ENCODE measurements around the gene LINGO3. TPM values are rescaled to one million over a fixed set of nuclear protein-coding genes. Genes with fewer than 3 reads are reported as not detected.
A peak's percentile ranks its signal among the peaks of the same experiment; 100 is the strongest.

The LINGO3 gene
- total and polyA plus RNA-seq, 2 of the 4 experiments (the other 2 are of a cell fraction), result not detected

DNA sequence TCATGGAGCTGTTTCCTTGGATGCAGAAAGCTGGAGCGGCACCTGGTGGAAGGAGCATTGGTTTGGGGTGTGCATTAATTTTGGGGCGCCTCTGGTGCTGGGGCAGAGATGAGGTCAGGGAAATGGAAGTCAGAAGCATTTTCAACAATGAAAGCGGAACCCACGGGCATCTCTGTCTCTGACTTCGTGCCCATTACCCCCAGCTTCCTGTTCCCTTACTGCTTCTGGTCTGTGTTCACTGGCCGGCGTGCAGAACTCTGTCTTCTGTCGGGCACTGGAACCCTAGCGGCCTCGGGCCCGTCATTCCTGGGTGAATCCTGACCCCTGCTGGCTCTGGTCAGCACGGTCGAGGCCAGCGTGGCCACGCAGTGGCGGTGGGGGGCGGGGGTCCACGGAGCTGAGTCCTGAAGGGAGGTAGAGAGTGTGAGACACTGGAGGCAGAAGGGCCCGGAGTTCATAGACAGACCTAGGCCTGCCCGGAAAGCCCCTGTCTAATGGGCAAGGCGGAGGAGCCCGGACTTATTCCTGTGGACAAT, 7.9 kb upstream of the LINGO3 start:
- Histone ChIP-seq H3K36me3 (ENCODE audit: control insufficient read depth, insufficient read depth, low read length) (no peaks in the 10 kb centered on the region; the same call in 1 of the 2 replicates), H2AFZ (replicated peaks; ENCODE audit: low read length, poor library complexity) (peak overlapping the region; percentile 82), H3K9me3 (ENCODE audit: control insufficient read depth, insufficient read depth, low read length) (peaks cover 3% of the 10 kb centered on the region), H3K27ac (ENCODE audit: insufficient read depth, low read length) (no peak overlapping the region), H3K9me1 (ENCODE audit: insufficient read depth, low read length) (no peaks in the 10 kb centered on the region), H3K27me3 (ENCODE audit: control insufficient read depth, insufficient read depth, low read length) (peaks cover 6% of the 10 kb centered on the region), H4K91ac (ENCODE audit: insufficient read depth, low read depth, low read length) (no peak overlapping the region), H4K8ac (ENCODE audit: low read depth in 2 of 2, low read length in 2 of 2) (0 out of 4 replicates have a peak overlapping the region, but pooled peaks of 1 of the 2 experiments have one; percentile 25), H2AK9ac (replicated peaks; ENCODE audit: low read depth, low read length, poor library complexity) (peak overlapping the region; percentile 79), H3K79me1 (ENCODE audit: low read depth in 1 of 2, low read length in 2 of 2) (no peaks in the 10 kb centered on the region), H3K23ac (ENCODE audit: low read depth, low read length) (no peak overlapping the region), H2BK20ac (ENCODE audit: low read depth, low read length) (no peak overlapping the region), H3K4me3 (ENCODE audit: insufficient read depth, low read depth, low read length) (no peak overlapping the region), H4K5ac (ENCODE audit: low read depth, low read length) (no peak overlapping the region; the same call in 1 of the 2 replicates), H2BK120ac (ENCODE audit: low read depth, low read length) (no peak overlapping the region), H3K4me1 (ENCODE audit: control insufficient read depth, insufficient read depth, low read length) (no peaks in the 10 kb centered on the region), H2BK15ac (ENCODE audit: low read depth, low read length) (no peak overlapping the region), H3K9ac (ENCODE audit: low read depth, low read length) (no peak overlapping the region), H3K56ac (ENCODE audit: extremely low read depth, insufficient read depth, low read length) (no peak overlapping the region), H3K14ac (replicated peaks; ENCODE audit: low read depth, low read length) (no peak overlapping the region), H2BK5ac (ENCODE audit: low read depth, low read length, poor library complexity, severe bottlenecking) (no peak overlapping the region), H3K4me2 (ENCODE audit: low read depth, low read length) (no peak overlapping the region), H3K4ac (ENCODE audit: low read depth, low read length) (no peak overlapping the region), H3K18ac (ENCODE audit: low read depth, low read length) (no peak overlapping the region), H4K20me1 (ENCODE audit: insufficient read depth, low read length) (no peaks in the 10 kb centered on the region; the same call in 1 of the 2 replicates), H2AK5ac (ENCODE audit: low read depth, low read length) (0 out of 2 replicates have a peak overlapping the region, but pooled peaks have one; percentile 24)
- peak; percentile 87 for TF ChIP-seq RAD21 (IDR thresholded peaks at IDR 0.05; ENCODE audit: low read length)
- TF ChIP-seq CHD1 (IDR thresholded peaks at IDR 0.05; ENCODE audit: low read depth, low read length), result no peak
- no peak for TF ChIP-seq NFE2L2 (IDR thresholded peaks at IDR 0.05; ENCODE audit: low read depth, low read length)
- TF ChIP-seq, protein P1, sequence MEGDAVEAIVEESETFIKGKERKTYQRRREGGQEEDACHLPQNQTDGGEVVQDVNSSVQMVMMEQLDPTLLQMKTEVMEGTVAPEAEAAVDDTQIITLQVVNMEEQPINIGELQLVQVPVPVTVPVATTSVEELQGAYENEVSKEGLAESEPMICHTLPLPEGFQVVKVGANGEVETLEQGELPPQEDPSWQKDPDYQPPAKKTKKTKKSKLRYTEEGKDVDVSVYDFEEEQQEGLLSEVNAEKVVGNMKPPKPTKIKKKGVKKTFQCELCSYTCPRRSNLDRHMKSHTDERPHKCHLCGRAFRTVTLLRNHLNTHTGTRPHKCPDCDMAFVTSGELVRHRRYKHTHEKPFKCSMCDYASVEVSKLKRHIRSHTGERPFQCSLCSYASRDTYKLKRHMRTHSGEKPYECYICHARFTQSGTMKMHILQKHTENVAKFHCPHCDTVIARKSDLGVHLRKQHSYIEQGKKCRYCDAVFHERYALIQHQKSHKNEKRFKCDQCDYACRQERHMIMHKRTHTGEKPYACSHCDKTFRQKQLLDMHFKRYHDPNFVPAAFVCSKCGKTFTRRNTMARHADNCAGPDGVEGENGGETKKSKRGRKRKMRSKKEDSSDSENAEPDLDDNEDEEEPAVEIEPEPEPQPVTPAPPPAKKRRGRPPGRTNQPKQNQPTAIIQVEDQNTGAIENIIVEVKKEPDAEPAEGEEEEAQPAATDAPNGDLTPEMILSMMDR (conservative IDR thresholded peaks at IDR 0.05; ENCODE audit: low read depth, low read length), result peak; percentile 83
- TF ChIP-seq RFX5 (IDR thresholded peaks at IDR 0.05; ENCODE audit: low read depth, low read length), result no peak
- no peak for TF ChIP-seq POLR2A (IDR thresholded peaks at IDR 0.05; ENCODE audit: low read depth, low read length)
- TF ChIP-seq MAZ (IDR thresholded peaks at IDR 0.05; ENCODE audit: borderline replicate concordance, low read depth, low read length), result 0 out of 2 replicates have a peak, but pooled peaks have one; percentile 60
- TF ChIP-seq SMC3 (IDR thresholded peaks at IDR 0.05; ENCODE audit: low read depth, low read length), result peak; percentile 68
- no peak for TF ChIP-seq BHLHE40 (IDR thresholded peaks at IDR 0.05; ENCODE audit: low read depth, low read length)
- TF ChIP-seq USF2 (IDR thresholded peaks at IDR 0.05; ENCODE audit: low read depth, low read length), result no peak
- no peak for TF ChIP-seq MXI1 (IDR thresholded peaks at IDR 0.05; ENCODE audit: borderline replicate concordance, low read depth, low read length)
- in situ Hi-C loops (cut with MboI; ENCODE audit: low sequenced_read_pairs), result loop anchor here (10.0 kb wide), 1 partner anchor 161 kb away; the partner anchor contains the start of gene AP3D1
- dilution Hi-C loops (cut with HindIII; ENCODE audit: low sequenced_read_pairs, unreplicated experiment), result no loop called here
- DNase-seq, result peak; percentile 56
- ATAC-seq (ENCODE audit: low read depth), result peak; percentile 99
- no TSS peak for BruUV-seq (replicated peaks)
- ChIA-PET CTCF (interaction anchor here (0.7 to 1.5 kb wide), 10 partner anchors 20 to 164 kb away, joined by 3 to 6 read pairs (median 4); partner anchors contain the start of genes AP3D1 and DOT1L), POLR2A (ENCODE audit: unreplicated experiment) (interaction anchor here (0.6 kb wide), 1 partner anchor 77 kb away, joined by 4 read pairs; no protein-coding TSS in a partner anchor)
- intact Hi-C loops (cut with micrococcal nuclease), result loop anchor here (1.0 to 2.0 kb wide), 3 partner anchors 79 to 387 kb away; partner anchors contain the start of genes PLEKHJ1 and SF3A2
- 16% methylated on average over 10 of the region's 22 CpGs; no CpG with 5 or more reads in 1 of the 2 experiments for WGBS, 2 experiments (ENCODE audit: extremely low coverage in 2 of 2, insufficient read length in 1 of 2)
